Measurements from ENCODE around the gene LRRC37A3. TPM values are rescaled to one million over a fixed set of nuclear protein-coding genes. Genes with fewer than 3 reads are reported as not detected.
"Not testable (repeated sequence)": the region's sequence is repeated elsewhere in the genome, so short reads cannot be mapped to it uniquely, and the experiment has no call there.

Gene LRRC37A3
- polyA plus RNA-seq, 12 donors: 6.2 to 29.3 (median 12.1) TPM; not detected in 1

DNA sequence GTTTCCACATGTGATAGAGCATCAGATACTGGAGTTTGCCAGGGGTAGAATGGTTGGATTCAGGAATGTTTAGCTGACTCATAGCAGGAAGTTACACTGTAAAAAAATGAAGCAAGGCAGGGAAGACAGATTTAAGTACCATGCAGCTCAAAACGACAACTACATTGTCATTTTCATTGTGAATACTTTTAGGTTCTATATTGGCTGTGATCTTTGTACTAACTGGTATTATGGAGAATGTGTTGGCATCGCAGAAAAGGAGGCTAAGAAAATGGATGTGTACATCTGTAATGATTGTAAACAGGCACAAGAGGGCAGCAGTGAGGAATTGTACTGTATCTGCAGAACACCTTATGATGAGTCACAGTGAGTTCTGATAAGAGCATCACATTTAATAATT, 8.2 kb upstream of the LRRC37A3 start:
- DNase-seq: peak; percentile 49

DNA sequence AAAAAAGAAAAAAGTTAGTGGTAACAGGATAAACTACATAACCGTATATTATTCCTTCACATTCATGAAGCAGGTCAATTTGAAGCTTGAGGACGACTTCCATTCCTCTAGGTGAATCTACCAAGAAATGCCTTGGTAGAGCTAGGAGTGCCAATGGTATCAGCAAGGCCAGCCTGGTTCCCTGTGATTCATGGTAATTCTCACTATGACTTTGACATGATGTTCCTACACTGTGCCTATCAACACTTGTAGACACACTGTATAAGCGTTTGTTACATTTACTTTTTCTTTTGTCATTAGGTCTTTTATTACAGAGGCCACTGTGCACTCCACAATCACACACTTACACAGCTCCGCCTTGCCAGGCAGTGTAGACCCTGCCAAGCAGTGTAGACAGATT, 7.2 kb upstream of the LRRC37A3 start:
- DNase-seq: not testable (repeated sequence)

DNA sequence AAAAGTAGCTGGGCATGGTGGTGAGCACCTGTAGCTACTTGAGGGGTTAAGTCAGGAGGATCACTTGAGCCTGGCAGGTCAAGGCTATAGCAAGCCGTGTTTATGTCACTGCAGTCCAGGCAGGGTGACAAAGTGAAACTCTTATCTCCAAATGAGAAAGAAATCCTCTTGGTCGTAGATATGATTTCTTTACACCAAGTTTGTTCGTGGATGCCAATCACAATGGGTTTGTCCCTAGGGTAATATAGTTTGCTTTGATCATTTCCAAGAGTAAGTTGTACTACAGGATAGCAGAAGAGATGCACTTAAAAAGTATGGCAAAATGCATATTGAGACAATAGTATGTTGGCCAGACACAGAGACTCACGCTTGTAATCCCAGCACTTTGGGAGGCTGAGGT, 6.0 kb upstream of the LRRC37A3 start:
- not testable (repeated sequence) for DNase-seq

DNA sequence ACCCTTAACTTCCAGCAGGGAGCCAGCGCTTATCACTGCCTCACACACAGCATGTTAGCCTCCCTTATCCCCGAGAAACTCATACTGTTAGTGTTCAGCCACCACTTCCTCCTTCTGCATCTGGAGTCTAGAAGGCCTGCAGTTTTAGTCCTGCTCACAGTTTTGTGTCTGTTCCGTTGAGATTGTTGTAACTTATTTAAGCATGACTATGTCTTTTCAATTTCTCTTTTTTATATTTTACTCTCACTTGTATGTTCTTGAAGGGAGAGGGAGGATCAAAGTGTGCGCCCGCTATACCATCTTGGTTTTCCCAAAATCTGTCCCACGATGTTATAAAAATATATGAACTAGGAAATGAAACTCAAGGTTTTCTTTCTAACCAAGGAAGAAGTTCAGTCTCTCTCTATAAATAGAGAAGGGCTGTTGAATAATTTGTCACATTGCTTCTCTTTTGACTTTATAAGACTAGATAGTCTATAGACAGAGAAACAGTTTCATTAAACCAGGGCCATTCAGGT, 3.8 kb upstream of the LRRC37A3 start:
- not testable (repeated sequence) for DNase-seq

DNA sequence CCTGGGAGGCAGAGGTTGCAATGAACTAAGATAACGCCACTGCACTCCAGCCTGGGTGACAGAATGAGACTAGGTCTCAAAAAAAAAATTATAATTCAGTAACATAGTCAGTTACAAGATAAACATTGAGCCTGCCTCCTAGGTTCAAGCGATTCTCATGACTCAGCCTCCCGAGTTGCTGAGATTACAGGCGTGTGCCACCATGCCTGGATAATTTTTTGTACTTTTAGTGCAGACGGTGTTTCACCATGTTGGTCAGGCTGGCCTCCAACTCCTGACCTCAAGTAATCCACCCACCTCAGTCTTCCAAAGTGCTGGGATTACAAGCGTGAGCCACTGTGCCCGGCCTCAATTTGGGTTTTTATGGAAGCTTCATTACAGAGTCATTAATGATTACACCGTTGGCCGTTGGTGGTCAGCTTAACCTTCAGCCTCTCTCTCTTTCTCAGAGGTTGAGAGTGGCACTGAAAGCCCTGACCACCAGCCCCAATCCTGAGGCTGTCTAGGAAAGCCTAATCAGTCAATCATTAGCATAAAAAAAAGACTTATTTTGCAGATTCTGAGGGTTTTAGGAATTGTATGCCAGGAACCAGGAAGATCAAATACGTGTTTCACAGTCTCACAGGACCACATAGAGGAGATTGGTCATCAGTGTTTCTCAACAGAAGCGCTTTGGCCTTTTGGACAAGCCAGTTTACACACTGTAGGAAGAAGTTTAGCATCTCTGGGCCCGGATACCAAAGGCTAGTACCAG, 1.3 kb upstream of the LRRC37A3 start:
- no peak for DNase-seq

DNA sequence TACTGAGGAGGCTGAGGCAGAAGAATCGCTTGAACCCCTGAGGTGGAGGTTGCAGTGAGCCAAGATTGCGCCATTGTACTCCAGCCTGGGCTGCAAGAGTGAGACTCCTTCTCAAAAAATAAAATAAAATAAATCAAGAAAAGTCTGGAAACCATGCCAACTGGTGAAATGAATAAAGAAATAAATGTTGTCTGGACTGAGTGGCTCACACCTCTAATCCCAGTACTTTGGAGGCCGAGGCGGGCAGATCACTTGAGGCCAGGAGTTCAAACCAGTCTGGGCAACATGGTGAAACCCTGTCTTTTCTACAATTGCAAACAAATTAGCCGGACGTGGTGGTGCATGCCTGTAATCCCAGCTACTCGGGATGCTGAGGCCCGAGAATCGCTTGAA, 744 bp upstream of the LRRC37A3 start:
- DNase-seq: no peak

DNA sequence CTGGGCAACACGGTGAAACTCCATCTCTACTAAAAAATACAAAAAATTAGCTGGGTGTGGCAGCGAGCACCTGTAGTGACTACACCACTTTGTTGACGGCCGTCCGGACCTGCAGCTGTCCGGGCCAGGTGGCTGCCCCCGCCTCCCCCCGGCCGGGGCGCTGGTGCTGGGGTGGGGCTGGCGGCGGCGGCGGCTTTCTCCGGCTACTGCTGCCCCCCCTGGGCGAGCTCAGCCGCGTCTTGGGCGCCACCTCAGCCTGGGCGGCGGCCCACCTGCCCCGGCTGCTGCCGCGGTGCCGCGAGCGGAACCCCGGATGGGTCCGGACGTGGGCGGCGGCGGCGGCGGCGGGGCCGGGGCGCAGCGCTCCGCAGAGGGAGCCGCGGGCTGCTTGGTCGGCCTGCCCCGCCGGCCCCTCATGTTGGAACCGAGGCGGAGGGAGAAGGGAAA, 413 bp downstream of the LRRC37A3 start:
- not testable (repeated sequence) for DNase-seq

DNA sequence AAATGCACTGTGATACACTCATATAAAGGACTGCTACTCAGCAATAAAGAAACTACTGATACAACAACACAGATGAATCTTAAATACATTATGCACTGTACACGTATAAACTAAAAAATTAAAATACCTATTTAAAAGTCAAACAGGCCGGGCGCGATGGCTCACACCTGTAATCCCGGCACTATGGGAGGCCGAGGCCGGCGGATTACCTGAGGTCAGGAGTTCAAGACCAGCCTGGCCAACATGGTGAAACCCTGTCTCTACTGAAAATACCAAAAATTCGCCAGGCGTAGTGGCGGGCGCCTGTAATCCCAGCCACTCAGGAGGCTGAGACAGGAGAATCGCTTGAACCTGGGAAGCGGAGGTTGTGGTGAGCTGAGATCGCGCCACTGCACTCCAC, 1.7 kb downstream of the LRRC37A3 start:
- not testable (repeated sequence) for DNase-seq

DNA sequence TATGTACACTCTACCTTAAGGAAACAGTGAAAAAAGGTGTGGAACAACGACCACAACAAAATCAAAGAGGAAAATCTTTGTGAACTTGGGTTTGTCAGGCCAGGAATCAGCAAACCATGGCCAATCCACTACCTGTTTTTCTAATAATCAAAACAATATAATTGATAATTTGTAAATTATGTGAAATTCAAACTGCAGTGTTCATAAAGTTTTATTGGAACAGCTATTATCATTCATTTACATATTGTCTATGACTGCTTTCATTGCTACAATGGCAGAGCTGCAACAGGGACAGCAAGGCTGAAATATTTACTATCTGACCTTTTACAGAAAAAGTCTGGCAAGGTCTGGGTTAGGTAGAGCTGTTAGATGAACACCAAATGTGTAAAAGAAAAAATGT, 4.0 kb downstream of the LRRC37A3 start:
- DNase-seq: not testable (repeated sequence)

DNA sequence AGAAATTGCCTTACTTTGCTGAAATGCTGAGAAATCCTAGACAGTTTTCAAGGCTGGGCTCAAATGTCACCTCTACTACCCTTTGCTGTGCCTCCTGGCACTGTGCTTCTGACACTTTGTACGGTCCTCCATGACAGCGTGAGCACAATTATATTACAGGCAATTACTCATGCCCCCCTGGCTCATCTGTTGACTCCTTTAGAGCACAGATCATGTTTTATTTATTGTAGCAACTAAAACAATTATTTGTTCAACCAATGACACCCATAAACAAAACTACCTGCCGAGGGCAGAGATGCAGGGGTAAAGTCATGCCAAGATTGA, 9.1 kb downstream of the LRRC37A3 start:
- DNase-seq: not testable (repeated sequence)

DNA sequence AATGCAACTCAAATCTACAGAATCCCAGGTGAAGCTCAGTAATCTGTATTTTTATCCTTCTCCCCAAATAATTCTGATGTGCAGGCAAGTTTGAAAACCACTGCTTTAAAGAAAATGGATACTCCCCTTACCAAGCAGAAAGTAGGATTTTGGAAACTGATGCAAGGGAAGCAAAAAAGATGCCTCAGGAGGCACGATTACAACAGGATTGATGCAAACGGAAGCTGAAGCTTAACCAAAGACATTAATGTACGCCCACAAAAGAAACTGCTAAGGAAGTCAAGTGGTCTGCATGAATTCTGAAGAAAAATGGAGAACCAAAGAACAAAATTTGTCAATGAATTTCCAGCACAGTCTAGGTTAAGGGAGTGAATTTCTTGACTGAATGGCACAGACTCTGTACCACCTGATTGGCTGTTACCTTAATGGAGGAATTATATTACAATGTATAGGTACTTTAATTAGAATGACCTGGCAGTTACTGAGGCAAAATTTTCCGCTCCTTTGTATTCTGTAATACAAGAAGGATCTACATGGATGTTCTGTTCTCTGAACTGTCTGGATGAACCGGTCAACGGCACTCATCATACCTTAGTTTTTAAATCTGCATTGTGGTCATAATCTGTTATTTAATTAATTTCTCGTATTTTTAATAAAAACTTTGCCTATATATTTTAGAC, 9.6 kb downstream of the LRRC37A3 start:
- not testable (repeated sequence) for DNase-seq

DNA sequence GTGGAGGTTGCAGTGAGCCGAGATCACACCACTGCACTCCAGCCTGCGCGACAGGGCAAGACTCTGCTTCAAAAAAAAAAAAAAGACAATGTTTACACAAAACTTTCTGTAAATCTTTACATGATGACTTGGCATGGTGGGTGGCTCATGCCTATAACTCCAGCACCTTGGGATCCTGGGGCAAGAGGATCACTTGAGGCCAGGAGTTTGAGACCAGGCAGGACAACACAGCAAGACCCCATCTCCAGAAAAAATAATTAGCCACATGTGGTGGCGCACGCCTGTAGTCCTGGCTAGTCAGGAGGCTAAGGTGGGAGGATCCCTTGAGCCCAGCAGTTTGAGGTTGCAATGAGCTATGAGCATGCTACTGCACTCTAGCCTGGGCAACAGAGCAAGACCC, 15.2 kb downstream of the LRRC37A3 start:
- DNase-seq: not testable (repeated sequence)

DNA sequence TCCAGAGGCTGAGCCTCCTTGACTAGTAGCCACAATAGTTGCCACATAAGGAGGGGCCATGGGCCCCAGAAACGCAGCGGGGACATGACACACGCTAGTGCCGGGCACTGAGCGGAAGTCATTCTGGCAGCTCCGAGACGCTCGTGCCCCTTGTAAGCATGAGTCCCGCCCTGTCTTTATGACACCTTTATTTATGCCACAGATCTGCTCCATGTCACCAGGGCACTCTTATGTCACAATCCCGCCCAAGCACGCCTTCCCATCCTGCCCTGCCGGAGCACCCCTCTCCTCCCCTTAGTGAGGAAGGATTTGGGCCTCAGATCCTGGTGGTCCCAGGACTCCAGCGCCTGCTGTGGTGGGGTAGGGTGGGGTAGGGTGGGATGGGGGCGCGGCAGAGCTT, 22.1 kb downstream of the LRRC37A3 start:
- DNase-seq: not testable (repeated sequence)

DNA sequence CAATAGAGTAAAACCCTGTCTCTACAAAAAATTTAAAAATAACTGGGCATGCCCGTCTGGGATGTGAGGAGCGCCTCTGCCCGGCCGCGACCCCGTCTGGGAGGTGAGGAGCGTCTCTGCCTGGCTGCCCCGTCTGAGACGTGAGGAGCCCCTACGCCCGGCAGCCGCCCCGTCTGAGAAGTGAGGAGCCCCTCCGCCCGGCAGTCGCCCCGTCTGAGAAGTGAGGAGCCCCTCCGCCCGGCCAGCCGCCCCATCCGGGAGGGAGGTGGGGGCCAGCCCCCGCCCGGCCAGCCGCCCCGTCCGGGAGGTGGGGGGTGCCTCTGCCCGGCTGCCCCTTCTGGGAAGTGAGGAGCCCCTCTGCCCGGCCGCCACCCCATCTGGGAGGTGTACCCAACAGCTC, 45.1 kb downstream of the LRRC37A3 start:
- not testable (repeated sequence) for DNase-seq

DNA sequence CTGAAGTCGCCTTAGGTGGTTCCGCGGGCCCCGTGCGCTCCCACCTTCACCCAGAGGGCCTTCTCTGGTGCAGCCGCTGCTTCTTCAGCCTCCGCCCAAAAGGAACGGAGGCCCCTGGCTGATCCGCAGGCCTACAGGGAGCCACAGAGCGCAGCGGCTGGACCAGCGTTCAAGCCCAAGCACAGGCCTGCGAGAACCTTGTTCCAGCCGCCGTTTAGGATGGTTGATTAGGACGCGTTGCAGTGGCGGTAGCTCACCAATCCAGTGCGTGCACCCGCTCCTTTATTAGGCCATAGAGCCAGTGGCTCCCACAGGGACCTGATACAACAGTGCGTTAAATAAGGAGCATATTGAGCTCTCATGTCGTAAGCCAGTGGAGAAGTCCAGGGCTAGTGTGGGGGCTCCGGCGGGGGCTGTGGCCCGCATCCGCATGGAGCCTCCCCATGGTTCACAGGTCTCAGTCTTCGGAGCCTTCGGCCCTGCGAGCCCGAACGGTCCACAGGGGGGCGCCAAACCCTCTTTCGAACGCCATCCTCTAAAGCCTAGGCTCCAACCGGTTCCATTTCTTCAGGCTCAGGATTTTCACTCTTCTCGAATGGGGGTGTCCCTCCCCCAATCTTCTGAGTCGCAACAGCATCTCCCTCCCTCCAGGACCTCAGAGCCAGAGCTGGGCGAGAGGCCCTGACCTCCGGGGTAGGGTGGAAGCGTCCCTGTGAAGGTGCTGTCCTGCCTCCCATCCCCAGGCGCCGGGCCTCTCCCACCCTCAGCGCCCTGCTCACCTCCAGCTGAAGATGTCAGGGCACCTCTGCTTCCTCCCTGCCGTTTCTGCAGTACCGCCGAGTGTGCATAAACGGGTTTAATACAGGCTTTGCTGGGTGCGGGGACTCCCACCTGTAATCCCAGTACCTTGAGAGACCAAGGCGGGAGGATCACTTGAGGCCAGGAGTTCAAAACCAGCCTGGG, 71.5 kb downstream of the LRRC37A3 start:
- DNase-seq: peak; percentile 19

DNA sequence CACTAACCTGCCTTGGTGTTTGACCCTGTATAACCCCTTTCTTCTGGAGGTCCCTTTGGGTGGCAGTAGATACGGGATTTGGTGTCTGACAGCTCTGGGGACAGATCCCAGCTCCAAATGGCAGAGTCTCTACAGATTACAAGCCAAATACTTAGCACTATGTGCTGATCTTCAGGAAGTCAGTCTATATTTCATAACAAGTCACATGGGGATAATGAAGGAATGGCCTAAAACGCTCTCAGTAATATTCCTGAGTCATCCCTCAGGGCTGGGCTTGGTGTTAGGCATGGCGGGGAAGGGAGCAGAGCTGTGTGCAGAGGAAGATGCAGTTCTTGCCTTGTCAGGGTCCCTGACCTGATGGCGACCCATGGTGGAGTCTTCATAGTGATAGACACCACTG, 72.4 kb downstream of the LRRC37A3 start:
- DNase-seq: not testable (repeated sequence)

DNA sequence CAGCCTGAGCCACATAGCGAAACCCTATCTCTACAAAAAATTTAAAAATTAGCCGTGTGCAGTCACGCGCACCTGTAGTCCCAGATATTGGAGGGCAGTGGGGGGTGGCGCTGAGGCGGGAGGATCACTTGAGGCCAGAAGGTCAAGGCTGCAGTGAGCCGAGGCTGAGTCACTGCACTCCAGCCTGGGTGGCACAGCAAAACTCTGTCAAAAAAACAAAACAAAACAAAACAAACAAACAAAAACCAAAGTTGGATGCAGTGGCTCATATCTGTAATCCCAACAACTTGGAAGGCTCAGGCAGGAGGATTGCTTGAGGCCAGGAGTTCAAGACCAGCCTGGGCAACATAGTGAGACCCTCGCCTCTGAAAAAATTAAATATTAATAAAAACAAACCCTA, 75.4 kb downstream of the LRRC37A3 start:
- not testable (repeated sequence) for DNase-seq

DNA sequence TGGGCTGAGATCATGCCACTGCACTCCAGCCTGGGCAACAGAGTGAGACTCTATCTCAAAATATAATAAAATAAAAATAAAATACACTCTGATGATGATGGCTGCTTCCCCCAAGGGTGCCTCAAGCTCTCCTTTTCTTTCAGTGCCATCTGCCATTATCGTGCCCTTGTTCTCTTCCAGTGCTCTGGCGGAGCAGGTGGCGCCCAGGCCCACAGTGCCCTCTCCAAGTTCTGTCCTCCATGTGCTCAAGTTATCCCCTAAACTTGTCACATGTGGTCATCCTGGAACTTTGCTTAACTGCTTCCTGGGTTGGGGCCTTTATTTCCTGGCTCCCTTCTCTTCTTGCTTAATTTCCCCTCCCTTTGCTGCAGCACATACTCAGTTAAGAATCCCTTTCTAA, 76.4 kb downstream of the LRRC37A3 start:
- DNase-seq: not testable (repeated sequence)

DNA sequence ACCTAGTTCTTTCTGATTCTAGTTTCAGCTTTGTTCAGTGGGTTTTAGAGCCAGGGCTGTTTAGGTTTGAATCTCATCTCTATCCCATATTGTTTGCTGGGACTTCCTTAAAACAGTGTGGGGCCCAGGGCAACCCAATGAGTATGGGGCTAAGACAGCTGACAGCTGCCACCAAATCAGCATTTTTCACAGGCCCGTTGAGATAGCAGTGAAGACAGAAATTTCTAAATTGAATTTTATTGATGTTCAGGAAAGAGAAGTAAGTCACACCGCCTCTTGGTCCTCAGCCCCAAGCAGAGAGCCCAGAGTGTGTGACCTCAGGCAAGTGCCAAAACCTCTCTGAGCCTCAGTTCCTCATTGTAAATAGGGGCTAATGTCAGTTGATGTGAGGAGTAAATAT, 78.3 kb downstream of the LRRC37A3 start:
- DNase-seq: not testable (repeated sequence)

DNA sequence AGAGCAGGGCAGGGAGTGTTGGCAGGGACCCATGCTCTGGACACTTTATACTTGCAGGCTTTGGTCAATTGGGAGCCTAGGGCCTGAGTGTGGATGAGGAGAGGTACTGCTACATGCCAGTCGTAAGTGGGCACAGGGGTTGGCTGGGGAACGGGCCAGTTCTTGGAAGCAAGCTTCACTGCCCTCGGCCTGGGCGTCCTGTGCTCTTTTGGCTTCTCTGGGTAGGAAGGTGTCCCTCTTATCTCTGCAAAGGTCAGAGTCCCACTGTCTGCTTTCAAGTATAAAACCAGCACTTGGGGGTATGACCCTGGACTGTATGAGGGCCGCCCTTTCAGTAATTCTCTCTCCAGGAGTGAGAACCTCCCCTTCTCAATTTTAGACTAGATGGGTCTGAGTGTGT, 80.8 kb downstream of the LRRC37A3 start:
- not testable (repeated sequence) for DNase-seq

DNA sequence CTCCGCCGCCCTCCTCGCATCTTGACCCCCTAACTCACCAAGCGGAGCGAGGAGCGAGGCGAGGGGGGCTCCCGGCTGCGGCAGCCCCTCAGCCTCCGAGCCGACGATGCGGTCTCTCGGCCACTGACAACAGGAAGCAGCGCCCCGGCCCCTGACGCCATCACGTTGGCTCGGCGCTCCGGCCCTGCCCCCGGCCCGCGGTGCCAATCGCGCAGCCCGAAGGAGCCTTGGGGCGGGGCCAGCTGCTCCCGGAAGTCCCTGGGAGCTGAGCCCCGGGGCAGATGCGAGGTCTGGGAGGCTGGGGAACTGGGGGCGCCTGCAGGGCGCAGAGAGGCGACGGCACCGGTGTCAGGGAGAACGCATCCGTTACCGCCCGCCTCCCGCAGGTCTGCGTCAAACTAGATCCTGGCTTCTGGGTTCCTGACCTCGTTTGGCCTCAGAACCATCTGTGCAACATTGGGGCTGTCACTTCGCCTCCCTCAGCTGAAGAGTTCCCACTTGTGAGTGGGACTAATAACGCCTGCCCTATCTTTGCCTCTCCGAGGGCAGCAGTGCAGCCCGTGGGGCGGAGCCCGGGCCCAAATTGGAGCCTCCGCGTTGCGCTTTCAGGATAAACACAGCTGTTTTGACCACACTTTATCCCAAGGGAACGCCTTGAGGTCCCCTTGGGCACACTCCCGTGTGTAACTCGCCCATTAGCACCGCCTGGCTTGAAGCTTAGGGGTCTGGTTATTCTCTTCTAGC, 82.1 kb downstream of the LRRC37A3 start:
- DNase-seq: peak; percentile 73
